ENCODE results near the gene ACTR3C.
"Not testable (repeated sequence)": the region's sequence is repeated elsewhere in the genome, so short reads cannot be mapped to it uniquely, and the experiment has no call there.

Gene ACTR3C

DNA sequence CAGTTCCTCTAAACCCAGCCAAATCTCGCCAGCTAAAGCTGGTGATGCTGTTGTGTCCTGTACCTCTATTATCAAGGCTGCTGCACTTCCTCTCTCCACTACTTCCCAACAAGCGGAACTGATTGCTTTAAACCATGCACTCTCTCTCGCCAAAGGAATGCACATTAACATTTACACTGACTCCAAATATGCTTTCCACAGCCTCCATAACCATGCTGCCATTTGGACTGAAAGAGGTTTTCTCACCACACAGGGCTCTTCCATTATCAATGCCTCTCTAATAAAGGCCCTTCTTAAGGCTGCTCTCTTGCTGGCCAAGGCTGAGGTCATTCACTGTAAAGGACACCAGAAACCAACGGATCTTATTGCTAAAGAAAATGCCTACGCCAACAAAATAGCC, 11.6 kb downstream of the ACTR3C start:
- in situ Hi-C loops (cut with HindIII; ENCODE audit: low pct_unique_long_range_greater_than_20kb, low sequenced_read_pairs), result no loop called here
- no peak for TF ChIP-seq JUND (IDR thresholded peaks at IDR 0.05; ENCODE audit: low read depth)
- no peak for DNase-seq (ENCODE audit: low read depth in 1 of 2, low spot score in 1 of 2)

DNA sequence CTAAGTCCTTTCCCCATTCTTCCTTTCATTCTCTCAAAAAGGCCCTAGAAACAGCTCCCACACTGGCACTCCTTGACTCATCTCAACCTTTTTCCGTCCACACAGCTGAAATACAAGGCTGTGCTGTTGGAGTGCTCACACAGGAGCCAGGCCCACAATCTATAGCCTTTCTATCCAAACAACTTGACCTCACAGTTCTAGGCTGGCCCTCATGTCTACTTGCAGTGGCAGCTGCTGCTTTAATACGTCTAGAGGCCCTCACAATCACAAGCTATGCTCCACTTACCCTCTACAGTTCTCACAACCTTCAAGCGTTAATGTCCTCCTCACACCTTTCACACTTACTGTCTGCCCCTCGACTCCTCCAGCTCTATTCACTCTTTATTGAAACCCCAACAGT, 12.2 kb downstream of the ACTR3C start:
- no peak for DNase-seq (ENCODE audit: low read depth in 1 of 2, low spot score in 1 of 2)
- no peak for TF ChIP-seq JUND (IDR thresholded peaks at IDR 0.05; ENCODE audit: low read depth)
- in situ Hi-C loops (cut with HindIII; ENCODE audit: low pct_unique_long_range_greater_than_20kb, low sequenced_read_pairs), result no loop called here

DNA sequence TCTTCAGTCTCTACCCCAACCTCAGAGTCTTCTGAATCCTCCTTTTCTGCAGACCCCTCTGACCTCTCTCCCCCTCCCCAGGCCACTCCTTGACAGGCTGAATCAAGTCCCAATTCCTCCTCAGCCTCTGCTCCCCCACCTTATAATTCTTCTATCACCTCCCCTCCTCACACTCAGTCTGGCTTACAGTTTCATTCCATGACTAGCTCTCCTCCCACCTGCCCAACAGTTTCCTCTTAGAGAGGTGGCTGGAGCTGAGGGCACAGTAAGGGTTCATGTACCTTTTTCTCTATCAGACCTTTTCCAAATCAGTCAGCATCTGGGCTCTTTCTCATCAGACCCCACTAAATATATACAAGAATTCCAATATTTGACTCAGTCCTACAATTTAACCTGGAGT, 14.8 kb downstream of the ACTR3C start:
- DNase-seq (ENCODE audit: low read depth in 1 of 2, low spot score in 1 of 2), result no peak
- in situ Hi-C loops (cut with HindIII; ENCODE audit: low pct_unique_long_range_greater_than_20kb, low sequenced_read_pairs), result no loop called here
- TF ChIP-seq JUND (IDR thresholded peaks at IDR 0.05; ENCODE audit: low read depth), result no peak

DNA sequence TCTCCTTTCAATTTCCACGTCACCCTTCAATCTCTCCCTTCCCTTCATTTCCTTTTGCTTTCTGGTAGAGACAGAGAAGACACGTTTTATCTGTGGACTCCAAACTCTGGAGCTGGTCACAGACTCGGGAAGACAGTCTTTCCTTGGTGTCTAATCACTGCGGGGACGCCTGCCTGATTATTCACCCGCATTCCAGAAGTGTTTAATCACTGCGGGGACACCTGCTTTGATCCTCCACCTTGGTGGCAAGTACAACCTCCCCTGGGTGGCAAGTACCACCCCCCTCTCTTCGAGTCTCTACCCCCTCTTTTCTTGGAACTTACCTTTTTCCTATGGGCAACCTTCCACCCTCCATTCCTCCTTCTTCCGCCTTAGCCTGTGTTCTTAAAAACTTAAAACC, 15.4 kb downstream of the ACTR3C start:
- no peak for DNase-seq (ENCODE audit: low read depth in 1 of 2, low spot score in 1 of 2)
- in situ Hi-C loops (cut with HindIII; ENCODE audit: low pct_unique_long_range_greater_than_20kb, low sequenced_read_pairs), result no loop called here
- no peak for TF ChIP-seq JUND (IDR thresholded peaks at IDR 0.05; ENCODE audit: low read depth)

DNA sequence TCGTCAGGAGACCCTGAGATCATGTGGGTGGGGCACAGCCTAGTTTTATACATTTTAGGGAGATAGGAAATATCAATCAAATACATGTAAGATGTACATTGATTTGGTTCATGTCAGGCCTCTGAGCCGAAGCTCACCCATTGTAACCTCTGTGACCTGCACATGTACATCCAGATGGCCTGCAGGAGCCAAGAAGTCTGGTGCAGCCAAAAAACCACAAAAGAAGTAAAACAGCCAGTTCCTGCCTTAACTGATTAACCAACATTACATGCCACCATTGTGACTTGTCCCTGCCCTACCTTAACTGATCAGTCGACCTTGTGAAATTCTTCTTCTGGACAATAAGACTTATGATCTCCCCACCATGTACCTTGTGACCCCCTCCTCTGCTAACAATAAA, 16.2 kb downstream of the ACTR3C start:
- DNase-seq (ENCODE audit: low read depth in 1 of 2, low spot score in 1 of 2), result no peak
- TF ChIP-seq JUND (IDR thresholded peaks at IDR 0.05; ENCODE audit: low read depth), result no peak
- in situ Hi-C loops (cut with HindIII; ENCODE audit: low pct_unique_long_range_greater_than_20kb, low sequenced_read_pairs), result no loop called here

DNA sequence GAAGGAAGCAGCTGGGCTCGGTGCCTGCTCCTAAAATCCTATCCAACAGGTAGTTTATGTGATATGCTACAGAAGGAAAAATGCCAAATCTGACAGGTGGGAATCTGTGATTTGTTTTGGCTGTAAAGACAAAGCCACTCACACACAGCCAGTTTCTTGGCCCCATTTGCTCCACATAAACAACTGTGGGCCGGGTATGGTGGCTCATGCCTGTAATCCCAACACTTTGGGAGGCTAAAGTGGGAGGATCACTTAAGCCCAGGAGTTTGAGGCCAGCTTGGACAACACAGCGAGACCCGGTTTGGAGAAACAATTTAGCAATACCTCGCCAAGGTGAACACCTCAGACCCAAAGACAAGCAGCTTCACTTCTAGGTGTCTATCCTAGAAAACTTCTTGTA, 17.0 kb downstream of the ACTR3C start:
- in situ Hi-C loops (cut with HindIII; ENCODE audit: low pct_unique_long_range_greater_than_20kb, low sequenced_read_pairs); DNase-seq (ENCODE audit: low read depth in 1 of 2, low spot score in 1 of 2): not testable (repeated sequence)

DNA sequence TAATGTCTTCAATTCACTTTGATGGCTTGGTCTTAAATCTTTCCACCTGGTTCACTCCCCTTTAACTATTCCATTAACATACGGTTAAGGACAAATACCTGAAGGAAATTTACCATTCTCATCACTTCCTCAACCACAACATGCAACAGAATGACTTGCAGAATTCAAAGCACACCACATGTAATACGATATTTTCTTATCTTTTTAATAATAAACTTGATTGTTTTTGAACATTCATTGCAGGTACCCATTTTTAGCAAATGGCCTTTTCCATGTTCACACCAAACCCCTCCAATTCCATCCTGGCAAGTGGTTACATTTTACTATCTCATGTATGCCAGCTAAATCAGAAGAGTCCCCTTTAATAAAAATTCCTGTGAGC, 17.5 kb downstream of the ACTR3C start:
- in situ Hi-C loops (cut with HindIII; ENCODE audit: low pct_unique_long_range_greater_than_20kb, low sequenced_read_pairs); DNase-seq (ENCODE audit: low read depth in 1 of 2, low spot score in 1 of 2): not testable (repeated sequence)

DNA sequence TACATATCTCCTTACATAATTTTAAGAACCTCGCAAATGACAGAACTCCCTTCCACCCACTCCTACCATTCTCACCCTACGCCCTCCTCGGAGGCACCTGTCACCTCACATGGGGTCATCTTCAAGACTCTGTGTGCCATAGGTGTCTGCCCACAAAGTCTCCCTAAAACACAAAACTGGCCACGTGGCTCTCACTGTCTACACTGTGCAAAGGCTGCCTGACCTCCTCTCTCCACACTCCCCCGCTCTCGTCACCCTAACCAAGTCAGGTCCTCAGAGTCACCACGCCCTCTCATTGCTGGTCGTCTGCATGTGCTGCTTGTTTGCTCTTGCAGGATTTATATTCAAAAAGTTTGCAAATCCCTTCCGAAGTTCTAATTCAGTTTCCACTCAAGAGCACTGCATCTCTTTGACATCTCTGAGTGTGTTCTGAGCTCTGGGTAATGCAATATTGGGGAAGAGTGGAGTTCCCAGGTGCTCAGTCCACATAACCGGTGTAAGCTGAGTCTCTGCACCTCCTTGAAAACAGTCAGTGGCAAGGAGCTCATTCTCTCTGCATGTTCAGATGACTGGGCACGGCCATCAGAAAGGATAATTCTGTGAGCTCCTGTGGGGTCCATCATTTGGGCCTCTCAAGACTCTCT, 18.0 kb downstream of the ACTR3C start:
- DNase-seq (ENCODE audit: low read depth in 1 of 2, low spot score in 1 of 2); in situ Hi-C loops (cut with HindIII; ENCODE audit: low pct_unique_long_range_greater_than_20kb, low sequenced_read_pairs): not testable (repeated sequence)

DNA sequence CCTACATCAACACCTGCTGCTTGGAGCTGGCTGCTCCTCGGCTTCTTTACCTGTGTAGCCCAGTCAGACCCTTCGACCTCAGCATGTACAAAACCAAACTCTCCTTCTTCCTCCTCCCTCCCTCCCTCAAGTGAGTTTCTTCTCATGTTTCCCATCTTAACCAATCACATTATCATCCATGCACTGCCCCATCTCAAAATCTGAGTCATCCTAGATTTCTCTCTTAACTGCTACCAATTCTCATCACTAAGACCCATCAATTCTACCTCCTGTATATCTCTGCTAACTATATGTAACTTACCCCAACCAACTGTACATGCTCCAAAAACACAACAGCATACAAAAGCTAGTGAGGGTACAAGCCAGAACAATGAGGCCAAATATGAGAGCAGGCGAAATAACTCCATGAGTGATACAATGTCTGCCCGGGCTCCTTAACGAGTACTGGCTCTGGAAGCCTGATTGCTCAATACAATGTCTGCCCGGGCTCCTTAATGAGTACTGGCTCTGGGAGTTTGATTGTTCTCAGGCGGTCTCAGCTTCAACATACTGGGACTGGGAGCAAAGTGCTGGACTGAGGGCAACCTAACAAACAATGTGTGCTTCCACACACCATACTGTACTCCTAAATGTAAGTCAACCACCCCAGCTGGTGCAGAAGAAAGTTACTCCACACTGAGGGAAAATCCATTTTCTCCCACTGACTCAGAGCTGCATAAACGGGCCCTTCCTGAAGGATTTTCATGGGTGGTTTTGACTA, 18.7 kb downstream of the ACTR3C start:
- DNase-seq (ENCODE audit: low read depth in 1 of 2, low spot score in 1 of 2); in situ Hi-C loops (cut with HindIII; ENCODE audit: low pct_unique_long_range_greater_than_20kb, low sequenced_read_pairs): not testable (repeated sequence)

DNA sequence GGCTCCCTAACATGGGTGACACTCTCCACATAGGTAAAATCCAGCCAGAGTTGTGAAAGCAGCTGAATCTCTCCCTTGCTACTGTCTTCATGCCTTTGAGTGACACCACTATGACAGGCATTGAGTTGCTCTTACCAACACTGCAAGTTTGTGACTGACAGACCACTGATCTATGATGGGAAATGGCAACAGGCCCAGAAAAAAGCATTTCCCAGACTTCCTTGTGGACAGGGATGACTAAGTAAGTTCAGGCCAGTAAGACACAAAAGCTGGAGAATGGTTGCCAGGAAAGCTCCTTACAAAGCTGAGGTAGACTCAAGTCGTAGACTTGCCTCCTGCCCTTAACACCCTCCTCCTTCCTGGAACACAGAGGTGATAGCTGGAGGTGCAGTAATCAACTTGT, 20.4 kb downstream of the ACTR3C start:
- DNase-seq (ENCODE audit: low read depth in 1 of 2, low spot score in 1 of 2); in situ Hi-C loops (cut with HindIII; ENCODE audit: low pct_unique_long_range_greater_than_20kb, low sequenced_read_pairs): not testable (repeated sequence)

DNA sequence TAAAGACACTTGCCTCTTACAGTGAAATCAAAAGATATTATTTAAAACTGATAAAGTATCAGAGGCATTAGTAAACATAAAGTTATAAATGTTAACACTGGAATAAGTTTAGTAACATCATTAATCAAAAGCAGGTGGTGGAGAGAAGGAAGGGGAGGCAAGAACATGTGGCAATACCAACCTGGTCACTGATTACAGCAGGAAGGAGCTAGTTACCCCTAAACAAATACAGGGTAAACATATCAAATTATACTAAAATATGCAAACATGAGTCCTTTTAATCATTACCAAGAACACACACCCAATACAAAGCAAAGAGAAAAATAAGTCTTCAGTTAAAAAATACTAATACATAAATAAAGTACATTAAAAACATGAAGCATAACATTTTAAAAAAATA, 25.4 kb downstream of the ACTR3C start:
- DNase-seq (ENCODE audit: low read depth in 1 of 2, low spot score in 1 of 2); in situ Hi-C loops (cut with HindIII; ENCODE audit: low pct_unique_long_range_greater_than_20kb, low sequenced_read_pairs): not testable (repeated sequence)

DNA sequence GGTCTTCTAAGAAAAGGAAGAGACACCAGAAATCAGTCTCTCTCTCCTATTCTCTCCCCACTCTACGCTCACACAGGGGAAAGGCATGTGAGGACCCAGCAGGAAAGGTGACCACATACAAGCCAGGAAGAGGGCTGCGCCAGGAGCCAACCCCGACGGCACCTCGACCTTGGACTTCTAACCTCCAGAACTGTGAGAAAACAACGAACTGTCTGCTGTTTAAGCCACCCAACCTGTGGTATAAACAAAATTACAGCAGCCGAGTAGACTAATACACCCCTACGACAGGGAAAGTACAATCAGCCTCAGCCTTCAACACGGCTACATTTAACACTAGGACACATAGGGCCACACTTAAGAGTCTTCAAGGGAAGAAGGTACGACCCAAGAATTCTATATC, 26.5 kb downstream of the ACTR3C start:
- DNase-seq (ENCODE audit: low read depth in 1 of 2, low spot score in 1 of 2); in situ Hi-C loops (cut with HindIII; ENCODE audit: low pct_unique_long_range_greater_than_20kb, low sequenced_read_pairs): not testable (repeated sequence)

DNA sequence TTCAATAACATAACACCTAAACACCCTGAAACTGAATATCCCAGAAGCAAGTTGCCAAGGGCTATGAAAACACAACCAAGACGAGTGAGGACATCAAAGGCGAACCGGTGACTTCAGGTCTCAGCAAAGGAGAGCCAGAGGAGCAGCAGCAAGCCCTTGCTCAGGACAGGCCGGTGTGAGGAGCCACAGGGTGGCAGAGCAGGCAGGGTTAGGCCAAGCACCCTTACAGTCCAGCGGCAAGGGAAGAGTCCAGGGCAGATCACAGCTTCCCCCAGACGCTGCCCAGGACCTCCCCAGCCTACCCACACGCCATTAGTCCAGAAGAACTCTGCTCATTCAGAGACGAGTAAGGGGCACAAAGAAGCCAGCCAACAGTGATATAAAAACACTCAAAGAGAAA, 27.7 kb downstream of the ACTR3C start:
- DNase-seq (ENCODE audit: low read depth in 1 of 2, low spot score in 1 of 2); in situ Hi-C loops (cut with HindIII; ENCODE audit: low pct_unique_long_range_greater_than_20kb, low sequenced_read_pairs): not testable (repeated sequence)

DNA sequence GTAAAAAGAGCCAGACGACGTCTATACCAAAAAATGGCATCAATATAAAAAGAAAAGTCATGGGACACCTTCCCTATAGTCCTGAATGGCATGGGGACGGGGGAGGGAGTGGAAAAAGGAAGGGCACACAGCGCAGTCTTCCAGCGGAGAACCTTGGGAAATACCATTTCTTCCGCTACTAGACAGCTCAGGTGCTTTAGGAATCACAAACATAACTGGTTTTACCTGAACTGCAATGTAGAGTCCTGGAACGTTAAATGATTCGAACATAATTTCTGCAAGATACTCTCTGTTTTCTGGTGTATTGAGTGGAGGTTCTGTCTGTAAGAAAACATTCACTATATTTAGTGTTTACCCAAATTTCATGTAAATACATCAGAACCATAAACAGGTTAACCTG, 28.3 kb downstream of the ACTR3C start:
- DNase-seq (ENCODE audit: low read depth in 1 of 2, low spot score in 1 of 2), result peak in 1 of 2 experiments; percentile 30
- in situ Hi-C loops (cut with HindIII; ENCODE audit: low pct_unique_long_range_greater_than_20kb, low sequenced_read_pairs), result not testable (repeated sequence)

DNA sequence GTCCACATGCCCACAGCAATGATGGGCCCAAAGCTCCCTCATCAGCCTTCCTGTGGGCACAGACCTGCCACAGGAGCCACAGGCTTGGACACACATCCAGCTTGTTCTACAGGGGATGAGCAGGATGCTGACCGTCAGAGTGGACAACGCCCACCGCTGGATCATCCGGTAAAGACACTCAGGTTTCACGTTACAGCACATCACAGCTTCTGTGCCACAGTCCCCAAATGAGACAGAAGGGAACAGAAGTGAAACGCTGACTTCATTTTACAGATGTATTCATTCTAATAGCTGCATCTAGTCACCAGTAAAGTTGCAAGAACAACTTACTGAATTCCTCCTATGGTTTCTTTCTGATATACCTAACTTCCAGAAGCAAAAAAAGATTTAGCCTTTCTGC, 33.0 kb downstream of the ACTR3C start:
- DNase-seq (ENCODE audit: low read depth in 1 of 2, low spot score in 1 of 2); in situ Hi-C loops (cut with HindIII; ENCODE audit: low pct_unique_long_range_greater_than_20kb, low sequenced_read_pairs): not testable (repeated sequence)

DNA sequence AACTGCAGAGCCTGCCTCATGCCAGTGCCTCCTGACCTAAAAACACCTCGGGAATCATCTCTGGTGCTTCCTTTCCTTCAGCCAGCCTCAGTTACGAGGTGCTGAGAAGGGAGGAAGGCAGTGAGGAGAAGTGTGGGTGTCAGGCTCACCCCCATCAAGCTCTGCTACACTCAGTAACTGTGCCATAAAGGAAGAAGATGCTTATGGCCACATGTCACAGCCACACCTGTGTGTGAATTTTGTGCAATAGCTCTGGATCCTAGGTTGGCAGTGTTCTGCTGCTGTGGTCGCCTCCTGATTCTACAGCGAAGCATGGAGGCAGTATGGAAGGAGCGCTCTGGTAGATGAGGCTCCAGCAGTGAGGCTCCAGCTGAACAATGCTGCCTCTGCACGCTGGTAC, 34.5 kb downstream of the ACTR3C start:
- in situ Hi-C loops (cut with HindIII; ENCODE audit: low pct_unique_long_range_greater_than_20kb, low sequenced_read_pairs); DNase-seq (ENCODE audit: low read depth in 1 of 2, low spot score in 1 of 2): not testable (repeated sequence)

DNA sequence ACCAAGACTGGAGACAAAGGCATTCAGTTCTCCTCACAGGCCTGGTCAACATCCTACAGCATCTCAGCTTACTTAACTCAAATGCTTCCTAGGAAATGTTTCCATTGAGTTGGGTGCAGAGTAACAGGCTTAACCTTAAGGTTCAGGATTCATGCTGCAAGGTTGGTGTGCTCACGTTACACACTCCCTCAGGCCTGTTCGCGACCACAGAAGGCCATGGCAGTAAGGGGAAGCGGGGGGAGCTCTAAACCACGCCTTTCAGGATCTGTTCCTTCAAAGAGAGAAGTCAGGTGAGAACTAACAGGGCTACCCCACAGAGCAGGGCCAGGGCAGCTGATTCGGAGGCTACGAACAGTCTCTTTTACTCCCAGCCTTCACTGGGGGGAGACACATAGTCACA, 35.5 kb downstream of the ACTR3C start:
- DNase-seq (ENCODE audit: low read depth in 1 of 2, low spot score in 1 of 2); in situ Hi-C loops (cut with HindIII; ENCODE audit: low pct_unique_long_range_greater_than_20kb, low sequenced_read_pairs): not testable (repeated sequence)

DNA sequence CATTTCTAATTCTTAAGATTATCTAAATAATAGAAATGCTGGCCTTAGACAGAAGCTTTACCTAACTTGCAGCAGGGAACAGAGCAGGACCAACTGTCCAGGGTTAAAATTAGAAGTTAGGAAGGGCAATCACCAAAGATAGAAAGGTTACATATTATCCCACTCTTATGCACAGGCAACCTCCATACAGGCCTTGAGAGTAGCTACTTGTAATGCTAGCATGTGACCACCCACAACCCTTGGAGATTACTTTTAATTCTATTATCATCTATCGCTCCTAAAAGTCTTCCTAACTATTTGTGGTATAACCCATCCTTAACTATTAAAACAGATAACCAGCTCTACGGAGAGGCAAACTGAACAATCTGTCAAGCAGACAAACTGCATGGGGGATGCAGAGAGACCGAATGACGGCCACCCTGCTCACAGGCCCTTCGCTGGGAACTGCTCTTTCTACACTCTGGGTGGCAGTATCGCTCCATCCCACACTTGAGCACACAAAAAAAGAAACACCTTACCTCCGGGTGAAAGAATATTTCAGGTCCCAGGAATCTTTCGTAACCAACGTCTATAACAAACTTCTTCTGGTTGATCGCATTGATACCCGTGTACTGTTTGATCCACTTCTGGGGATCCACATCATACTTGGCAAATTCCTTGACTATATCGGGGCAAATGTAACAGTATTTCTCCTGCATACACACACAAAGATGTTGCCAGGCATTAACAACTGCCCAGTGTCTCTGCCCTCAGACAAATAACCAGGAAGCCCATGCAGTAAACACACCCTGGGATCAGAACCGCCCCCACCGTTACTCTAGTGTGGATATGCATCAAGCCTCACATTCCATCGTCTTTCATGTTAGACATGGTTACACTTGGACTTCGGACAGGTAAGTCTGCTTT, 37.2 kb downstream of the ACTR3C start:
- DNase-seq (ENCODE audit: low read depth in 1 of 2, low spot score in 1 of 2), result peak in 1 of 2 experiments; percentile 28
- in situ Hi-C loops (cut with HindIII; ENCODE audit: low pct_unique_long_range_greater_than_20kb, low sequenced_read_pairs), result not testable (repeated sequence)
